Stimulated activated CD4-positive, alpha-beta T cell treated with anti-CD3 and anti-CD28 coated beads, Interleukin-1b, Interleukin-23, amount 100 ng/mL, for 1 hour (primary cell): ENCODE data around the gene FYB2.

ENCODE experiments used
- DNase-seq, 2 donors: peaks; one replicate each; pipeline ENCODE4 v3.0.0-alpha.2; 2020; ENCODE audit warnings: low read depth in 2 of 2

The FYB2 gene, protein sequence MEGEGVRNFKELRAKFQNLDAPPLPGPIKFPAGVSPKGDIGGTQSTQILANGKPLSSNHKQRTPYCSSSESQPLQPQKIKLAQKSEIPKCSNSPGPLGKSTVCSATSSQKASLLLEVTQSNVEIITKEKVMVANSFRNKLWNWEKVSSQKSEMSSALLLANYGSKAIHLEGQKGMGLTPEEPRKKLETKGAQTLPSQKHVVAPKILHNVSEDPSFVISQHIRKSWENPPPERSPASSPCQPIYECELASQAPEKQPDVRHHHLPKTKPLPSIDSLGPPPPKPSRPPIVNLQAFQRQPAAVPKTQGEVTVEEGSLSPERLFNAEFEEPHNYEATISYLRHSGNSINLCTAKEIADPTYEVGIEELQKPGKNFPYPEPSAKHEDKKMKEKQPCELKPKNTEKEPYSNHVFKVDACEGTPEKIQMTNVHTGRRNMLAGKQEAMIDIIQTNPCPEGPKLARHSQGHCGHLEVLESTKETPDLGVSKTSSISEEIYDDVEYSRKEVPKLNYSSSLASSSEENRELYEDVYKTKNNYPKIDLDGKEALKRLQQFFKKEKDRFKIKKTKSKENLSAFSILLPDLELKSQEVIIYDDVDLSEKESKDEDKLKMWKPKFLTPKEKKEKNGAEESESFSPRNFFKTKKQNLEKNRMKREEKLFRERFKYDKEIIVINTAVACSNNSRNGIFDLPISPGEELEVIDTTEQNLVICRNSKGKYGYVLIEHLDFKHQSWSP

GRCh38 chr1:56819387-56819899, at the start of gene FYB2:
FYB2 (minus strand) TSS chr1:56819404; CDS start chr1:56819290, 114 bp downstream.
- no peak for DNase-seq

GRCh38 chr1:56868761-56869160, 49.6 kb upstream of the FYB2 start:
- no peak for DNase-seq

DNA sequence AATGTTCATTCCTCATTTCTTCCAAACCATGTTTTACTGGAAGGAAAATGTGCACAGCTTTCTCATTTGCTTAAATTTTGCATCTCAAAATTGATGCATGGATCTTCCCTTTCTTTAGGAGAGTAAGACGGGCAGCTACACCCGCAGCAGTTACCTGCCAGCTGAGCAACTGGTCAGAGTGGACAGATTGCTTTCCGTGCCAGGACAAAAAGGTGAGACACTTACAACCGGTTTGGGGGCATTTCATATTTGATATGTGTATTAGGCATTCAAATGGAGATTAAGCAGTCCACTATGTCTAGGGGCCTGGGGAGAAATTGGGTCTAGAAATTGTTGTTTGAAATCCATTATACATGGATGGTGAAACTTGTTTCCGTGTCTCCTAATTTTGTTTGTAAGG, 48.3 kb upstream of the FYB2 start:
- DNase-seq: no peak

DNA sequence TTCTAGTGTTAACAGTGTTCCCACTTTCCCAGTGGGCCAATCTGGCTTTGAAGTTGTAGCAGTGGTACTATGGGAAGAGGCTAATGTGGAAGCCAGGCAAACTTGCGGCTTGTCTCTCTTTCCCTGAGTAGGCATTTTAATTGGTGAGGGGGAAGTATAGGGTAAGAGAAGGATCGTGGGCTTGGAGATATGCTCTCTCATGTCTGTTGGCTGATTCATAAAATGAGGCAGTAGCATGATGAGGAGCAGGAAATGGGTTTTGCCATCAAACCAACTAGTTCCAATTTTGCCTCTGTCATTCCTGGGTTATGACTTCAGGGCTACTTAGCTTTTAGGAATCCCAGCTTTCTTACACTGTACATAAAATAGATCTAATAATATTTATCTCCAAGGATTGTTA, 47.5 kb upstream of the FYB2 start:
- DNase-seq: no peak

- no peak for DNase-seq
Observed at GRCh38 chr1:56864430-56864829, 45.2 kb upstream of the FYB2 start.

GRCh38 chr1:56863265-56863992, 44.2 kb upstream of the FYB2 start:
- no peak for DNase-seq

DNA sequence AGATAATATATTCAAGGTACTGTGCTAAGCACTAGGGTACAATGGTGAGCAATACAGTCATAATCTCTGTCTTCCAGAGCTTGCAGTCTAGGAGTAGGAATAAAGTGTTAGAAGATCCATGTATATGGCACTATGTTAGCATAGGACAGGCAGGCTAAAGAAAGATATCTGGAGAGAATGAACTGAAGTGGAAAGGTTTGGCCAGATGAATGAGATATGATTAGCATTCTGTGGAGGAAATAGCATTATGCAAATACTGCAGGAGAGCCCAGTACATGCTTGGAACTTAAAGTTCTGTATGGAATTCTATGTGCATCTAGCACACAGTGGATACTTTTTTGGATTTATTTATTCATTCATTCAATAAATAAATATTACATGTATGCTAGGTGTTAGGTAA, 40.1 kb upstream of the FYB2 start:
- no peak for DNase-seq

DNA sequence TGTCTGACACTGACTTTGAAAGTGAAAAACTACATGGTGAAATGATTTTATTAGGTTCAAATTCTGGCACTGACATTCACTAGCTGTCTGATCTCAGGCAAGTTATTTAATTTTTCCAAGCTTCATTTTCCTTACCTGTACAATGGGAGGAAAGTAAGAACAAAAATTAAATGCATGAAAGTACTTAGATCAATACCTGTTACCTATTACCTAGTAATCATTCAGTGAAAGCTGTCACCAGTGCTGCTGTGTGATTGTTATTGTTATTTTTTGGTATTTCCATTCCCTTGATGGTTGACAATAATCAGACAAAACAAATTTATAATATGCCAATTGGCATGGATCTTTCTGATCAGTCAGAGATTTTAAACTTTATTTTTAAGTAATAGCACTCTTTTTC, 37.0 kb upstream of the FYB2 start:
- no peak for DNase-seq

DNA sequence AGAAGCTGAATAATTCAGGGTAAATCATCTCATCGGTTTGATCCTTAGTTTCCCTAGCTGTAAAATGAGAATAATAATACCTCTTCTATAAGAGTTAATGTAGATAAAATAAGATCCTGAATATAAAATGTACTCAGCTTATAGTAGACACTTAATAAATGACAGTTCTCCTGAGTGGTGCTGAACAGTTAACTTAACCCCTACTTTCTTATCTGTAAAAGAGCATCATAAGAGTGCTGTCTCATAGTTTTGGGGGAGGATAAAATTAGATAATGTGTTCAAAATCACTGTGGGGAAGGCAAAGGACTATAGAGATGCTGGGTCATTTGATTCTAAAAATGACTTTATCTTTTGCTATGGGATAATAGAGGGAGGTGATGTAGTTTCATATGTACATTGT, 36.0 kb upstream of the FYB2 start:
- no peak for DNase-seq

DNA sequence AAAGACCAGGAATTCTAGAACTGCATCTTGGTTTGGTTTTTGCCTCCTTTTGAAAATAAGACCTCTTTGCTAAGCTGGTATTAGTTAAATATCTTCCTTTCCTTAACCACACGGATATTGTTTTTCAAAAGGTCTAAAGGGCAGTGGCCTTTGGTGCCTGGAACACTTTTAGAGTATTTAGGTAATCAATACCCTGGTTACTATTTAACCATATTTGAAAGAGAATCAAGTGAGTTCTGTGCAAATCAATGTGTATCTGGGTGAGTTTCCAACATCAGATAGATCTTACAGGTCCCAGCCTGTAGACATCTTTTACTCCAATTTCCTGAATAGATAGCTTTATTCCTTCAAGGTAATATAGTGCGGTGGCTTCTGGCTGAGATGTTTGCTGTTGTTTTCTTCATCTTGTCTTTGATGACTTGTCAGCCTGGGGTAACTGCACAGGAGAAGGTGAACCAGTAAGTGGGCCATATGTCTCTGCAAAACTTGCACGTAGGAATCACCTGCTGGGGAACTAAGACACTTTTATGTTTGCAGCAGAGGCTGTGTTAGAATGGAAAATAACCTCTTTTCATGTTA, 35.4 kb upstream of the FYB2 start, which contains the start of gene C8A:
C8A (plus strand) TSS at position 277 of the 579 bp plus-strand sequence; CDS start at position 382, 105 bp downstream.
- no peak for DNase-seq

- no peak for DNase-seq
Observed at GRCh38 chr1:56852476-56852875, 33.3 kb upstream of the FYB2 start.

DNA sequence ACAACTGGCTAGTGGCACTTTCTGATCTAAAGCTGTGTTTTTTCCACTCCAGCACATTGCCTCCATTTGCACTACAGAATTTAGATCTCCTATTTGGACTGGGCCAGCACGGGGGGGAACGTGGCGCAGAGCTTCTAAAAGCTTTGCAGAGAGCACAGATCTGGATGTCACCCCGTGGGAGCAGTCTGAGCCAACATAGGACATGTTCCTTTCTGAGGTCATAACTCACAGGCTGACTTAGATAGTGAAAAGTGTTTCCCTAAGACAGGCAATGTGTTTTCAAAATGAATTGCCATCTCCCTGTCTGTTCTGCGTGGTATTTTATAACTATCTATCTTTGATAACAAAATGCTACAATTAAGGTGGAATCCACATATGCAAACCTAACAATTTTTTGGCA, 31.7 kb upstream of the FYB2 start:
- no peak for DNase-seq

- DNase-seq: no peak
Observed at GRCh38 chr1:56850411-56850810, 31.2 kb upstream of the FYB2 start.

DNA sequence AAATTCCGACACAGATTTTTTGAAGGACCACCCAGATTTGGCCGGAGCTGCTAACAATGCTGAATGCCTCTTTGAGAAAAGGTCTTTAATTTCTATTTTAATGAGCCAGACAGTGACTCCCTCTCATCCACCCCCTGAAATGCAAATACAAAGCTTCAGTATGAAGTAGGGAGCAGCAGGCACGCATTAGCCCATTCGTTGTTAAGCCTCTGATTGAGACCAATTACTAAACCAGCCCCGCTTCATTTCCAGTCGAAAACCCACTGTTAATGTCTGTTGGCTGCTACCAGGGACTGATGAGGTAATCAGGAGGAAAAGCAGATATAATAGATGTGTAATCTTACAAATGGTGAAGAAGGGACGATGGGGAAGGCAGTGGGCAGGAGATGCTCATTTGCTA, 30.5 kb upstream of the FYB2 start:
- DNase-seq: no peak

DNA sequence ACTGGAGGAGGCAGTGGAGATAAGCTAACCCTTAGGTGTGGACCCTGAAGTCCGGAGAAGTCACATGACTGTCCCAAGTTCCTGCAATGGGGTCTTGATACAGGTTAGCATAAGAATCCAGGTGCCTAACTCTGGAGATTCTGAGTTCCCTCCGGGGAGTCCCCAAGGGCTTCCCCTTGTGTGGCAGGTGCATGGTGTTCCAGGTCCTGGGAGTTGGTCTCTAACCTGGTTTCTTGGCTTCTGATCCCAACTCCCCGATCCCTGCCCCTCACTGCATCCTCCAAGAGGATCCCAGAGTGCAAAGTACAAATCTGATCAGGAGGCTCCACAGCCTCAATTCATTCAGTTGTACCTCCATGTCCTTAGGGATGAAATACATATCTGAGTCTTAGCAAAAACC, 26.1 kb upstream of the FYB2 start:
- no peak for DNase-seq

DNA sequence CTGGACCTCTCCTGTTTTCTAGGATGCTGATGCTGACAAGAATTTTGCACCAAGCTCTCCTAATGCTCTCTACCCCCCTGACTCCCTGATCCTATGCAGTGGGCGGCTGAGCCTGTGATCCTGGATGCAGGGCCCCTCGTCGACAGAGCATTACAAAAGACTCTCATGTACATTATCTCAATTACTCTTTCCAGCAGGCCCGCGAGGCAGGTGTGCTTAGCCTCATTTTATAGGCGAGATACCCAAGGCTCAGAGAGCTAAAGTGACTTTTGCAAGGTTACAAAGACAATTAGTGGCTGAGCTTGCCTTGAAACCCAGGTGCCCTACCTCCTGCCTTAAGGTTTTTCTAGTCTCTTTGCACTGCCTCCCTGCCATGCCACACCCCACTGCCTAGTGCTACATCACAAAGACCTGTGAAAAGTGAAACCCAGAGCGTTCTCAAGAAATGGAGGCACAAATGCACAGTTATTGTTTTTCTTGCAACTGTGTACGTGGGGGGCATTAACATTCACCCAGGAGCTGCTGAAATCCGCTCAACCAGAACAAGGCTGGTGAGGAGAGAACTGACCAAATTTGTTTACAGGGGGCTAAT, 25.4 kb upstream of the FYB2 start:
- no peak for DNase-seq

DNA sequence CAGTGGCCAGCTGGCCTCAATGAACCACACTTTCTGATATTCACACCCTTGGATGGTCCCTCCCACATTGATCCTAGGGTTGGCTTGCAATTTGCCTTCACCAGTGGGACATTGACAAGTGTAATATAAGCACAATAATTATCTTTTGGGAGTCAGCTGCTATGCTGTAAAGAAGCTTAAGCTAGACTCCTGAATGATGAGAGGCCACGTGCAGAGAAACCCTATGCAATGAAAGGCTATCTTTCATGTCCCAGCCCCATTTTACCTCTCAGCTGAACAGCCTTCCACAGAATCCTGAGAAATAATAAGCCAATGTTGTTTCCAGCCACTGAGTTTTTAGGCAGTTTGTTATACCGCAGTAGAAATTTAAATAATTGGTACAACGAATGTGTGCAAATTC, 24.3 kb upstream of the FYB2 start:
- DNase-seq: no peak

DNA sequence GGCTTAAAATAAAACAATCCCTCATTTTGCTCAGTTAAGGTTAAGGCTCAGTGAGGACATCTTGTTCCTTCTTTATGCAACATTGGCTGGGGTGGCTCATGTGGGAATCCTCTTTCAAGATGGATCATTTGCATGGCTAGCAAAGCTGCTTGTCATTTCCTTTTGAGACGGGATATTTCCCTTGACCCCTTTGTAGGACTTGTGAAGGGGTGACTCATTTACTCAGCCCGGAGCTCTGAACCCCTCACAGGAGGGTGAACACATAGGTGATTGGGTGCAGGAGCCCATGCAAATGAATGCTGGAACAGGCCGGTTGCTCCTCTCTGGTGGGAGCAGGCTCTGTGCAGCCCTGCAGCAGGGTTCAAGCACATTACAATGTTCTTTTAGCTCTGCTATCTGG, 19.6 kb upstream of the FYB2 start:
- DNase-seq: no peak

DNA sequence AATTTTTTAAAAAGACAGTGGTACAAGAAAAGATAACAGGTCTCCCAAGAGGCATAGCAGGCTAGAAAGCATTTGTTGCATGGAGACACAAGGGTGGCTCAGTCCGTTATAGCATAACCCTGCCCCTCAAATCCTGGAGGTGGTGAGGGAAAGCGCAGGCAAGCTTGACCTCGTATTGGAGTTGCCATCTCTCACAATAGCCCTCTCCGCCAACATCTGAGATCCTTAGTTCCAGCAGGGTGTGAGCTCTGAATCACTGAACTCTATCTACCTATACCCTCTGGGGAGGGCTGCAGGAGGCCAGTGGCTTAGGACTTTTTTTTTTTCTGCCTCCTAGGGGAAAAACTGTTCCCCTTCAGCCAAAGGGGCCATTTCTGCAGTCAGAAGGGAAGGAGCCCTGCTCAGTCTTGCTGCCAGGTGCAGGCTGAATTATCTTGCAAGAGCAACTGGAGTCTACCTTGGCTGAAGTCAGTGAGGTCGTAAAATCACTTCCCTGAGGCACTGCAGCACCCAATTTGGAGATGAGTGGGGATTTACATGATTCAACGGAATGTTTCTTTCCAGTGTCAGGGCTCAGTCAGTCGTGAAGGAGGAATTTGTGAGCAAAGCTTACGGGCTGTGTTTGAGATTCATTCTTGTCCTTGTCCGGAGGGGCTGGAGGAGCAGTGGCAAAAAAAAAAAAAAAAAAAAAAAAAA, 18.2 kb upstream of the FYB2 start:
- DNase-seq: no peak

GRCh38 chr1:56836359-56836758, 17.2 kb upstream of the FYB2 start:
- DNase-seq: no peak

DNA sequence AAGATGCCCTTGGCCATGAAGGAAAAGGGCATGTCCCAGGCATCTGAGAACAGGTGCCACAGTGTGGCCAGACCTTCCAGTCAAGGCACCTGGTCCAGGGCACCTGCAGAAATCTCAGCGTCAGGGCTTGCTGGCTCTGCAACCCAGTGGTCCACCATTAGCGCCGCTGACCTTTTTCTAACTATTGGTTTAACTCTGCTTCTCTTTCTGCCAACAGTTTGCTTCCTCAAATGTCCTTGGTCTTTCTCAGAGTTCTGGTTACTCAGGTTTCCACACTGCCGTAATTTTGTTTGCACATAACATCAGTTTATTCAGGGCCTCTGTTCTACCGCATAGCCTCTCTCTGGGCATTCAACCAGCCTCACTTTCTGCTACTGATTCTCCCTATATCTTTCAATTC, 16.5 kb upstream of the FYB2 start:
- DNase-seq: no peak
